Neural cell (in vitro differentiated cells): ENCODE measurements around the gene FAU. TPM values are rescaled to one million over a fixed set of nuclear protein-coding genes. Genes with fewer than 3 reads are reported as not detected.

Experiments used
- H2AFZ ChIP-seq: fragments of 200-600, 300-800 bp; sonication (generic), shearing (Covaris generic); 2 replicates; pipeline ENCODE4 v1.6.0; 2014; ENCODE audit warnings: low read depth, mild to moderate bottlenecking, antibody characterized with exemption, low read length, moderate library complexity
- H3F3A ChIP-seq: fragments of 200-600 bp; shearing (Covaris generic); 2 replicates; pipeline ENCODE4 v1.6.1; 2016; ENCODE audit warnings: mild to moderate bottlenecking, moderate library complexity, mixed read lengths, antibody characterized with exemption, low read length; ENCODE audit not compliant: insufficient read depth, poor library complexity, severe bottlenecking
- H3K27ac ChIP-seq: fragments of 200-600, 300-800 bp; sonication (generic), shearing (Covaris generic); 2 replicates; pipeline ENCODE4 v1.5.1; 2014; ENCODE audit warnings: mild to moderate bottlenecking, low read length, moderate library complexity
- H3K27me3 ChIP-seq: fragments of 300-800, 200-600 bp; sonication (generic), shearing (Covaris generic); 2 replicates; pipeline ENCODE4 v1.6.0; 2014; ENCODE audit warnings: mild to moderate bottlenecking, low read depth, low read length, moderate library complexity; ENCODE audit not compliant: insufficient read depth
- H3K36me3 ChIP-seq: fragments of 300-800, 200-600 bp; sonication (generic), shearing (Covaris generic); 2 replicates; pipeline ENCODE4 v1.5.1; 2014; ENCODE audit warnings: mild to moderate bottlenecking, antibody characterized with exemption, low read length, moderate library complexity; ENCODE audit not compliant: insufficient read depth
- H3K4me2 ChIP-seq: fragments of 300-800, 200-600 bp; sonication (generic), shearing (Covaris generic); 2 replicates; pipeline ENCODE4 v1.6.0; 2014; ENCODE audit warnings: mild to moderate bottlenecking, low read length
- H3K4me3 ChIP-seq: fragments of 300-800, 200-600 bp; sonication (generic), shearing (Covaris generic); 2 replicates; pipeline ENCODE4 v1.5.1; 2014; ENCODE audit warnings: mild to moderate bottlenecking, low read length, moderate library complexity
- H3K79me2 ChIP-seq: fragments of 200-600 bp; shearing (Covaris generic); replicated peaks from 2 replicates; pipeline ENCODE4 v1.6.0; 2014; ENCODE audit warnings: mild to moderate bottlenecking, low read length, moderate library complexity; ENCODE audit not compliant: insufficient read depth
- H3K9ac ChIP-seq: fragments of 300-800, 200-600 bp; sonication (generic), shearing (Covaris generic); 2 replicates; pipeline ENCODE4 v1.6.1; 2016; ENCODE audit warnings: mild to moderate bottlenecking, low read length, mixed read lengths
- H3K9me2 ChIP-seq: fragments of 200-600 bp; shearing (Covaris generic); 2 replicates; pipeline ENCODE4 v1.6.1; 2016; ENCODE audit warnings: mild to moderate bottlenecking, low read length, mixed read lengths; ENCODE audit not compliant: insufficient read depth
- H3K9me3 ChIP-seq: fragments of 200-600, 300-800 bp; sonication (generic), shearing (Covaris generic); 2 replicates; pipeline ENCODE4 v1.6.1; 2016; ENCODE audit warnings: mild to moderate bottlenecking, mixed run types, low read length, moderate library complexity, mixed read lengths
- H4K20me1 ChIP-seq: fragments of 200-600 bp; shearing (Covaris generic); 2 replicates; pipeline ENCODE4 v1.6.1; 2016; ENCODE audit warnings: mild to moderate bottlenecking, mixed run types; ENCODE audit not compliant: insufficient read depth
- CTCF ChIP-seq: fragments of 450-650 bp; IDR thresholded peaks from 2 replicates; pipeline ENCODE4 v1.5.1; 2014; ENCODE audit warnings: antibody characterized with exemption, mild to moderate bottlenecking, moderate library complexity; ENCODE audit not compliant: poor library complexity, severe bottlenecking
- EP300 ChIP-seq: fragments of 450-650 bp; conservative IDR thresholded peaks from 2 replicates; pipeline ENCODE4 v1.6.1; 2014; ENCODE audit warnings: antibody characterized with exemption, mild to moderate bottlenecking, moderate library complexity; ENCODE audit not compliant: poor library complexity, severe bottlenecking
- EZH2 ChIP-seq: fragments of 200-600, 300-800 bp; shearing (Covaris generic), sonication (generic); IDR thresholded peaks from 2 replicates; pipeline ENCODE4 v1.6.1; 2014; ENCODE audit warnings: antibody characterized with exemption, low read length, borderline replicate concordance, mild to moderate bottlenecking; ENCODE audit not compliant: insufficient read depth, poor library complexity, severe bottlenecking
- MXI1 ChIP-seq: fragments of 450-650 bp; conservative IDR thresholded peaks from 2 replicates; pipeline ENCODE4 v1.6.1; 2014; ENCODE audit warnings: antibody characterized with exemption, mild to moderate bottlenecking; ENCODE audit not compliant: poor library complexity, severe bottlenecking
- POLR2AphosphoS5 ChIP-seq: IDR thresholded peaks from 2 replicates; pipeline ENCODE4 v1.6.1; 2012
- RAD21 ChIP-seq: fragments of 450-650 bp; conservative IDR thresholded peaks from 2 replicates; pipeline ENCODE4 v1.6.1; 2014; ENCODE audit warnings: antibody characterized with exemption, mild to moderate bottlenecking, moderate library complexity
- REST ChIP-seq: IDR thresholded peaks from 2 replicates; pipeline ENCODE4 v1.6.1; 2012; ENCODE audit warnings: borderline replicate concordance
- SMC3 ChIP-seq: fragments of 450-650 bp; conservative IDR thresholded peaks from 2 replicates; pipeline ENCODE4 v1.6.1; 2014; ENCODE audit warnings: antibody characterized with exemption, mild to moderate bottlenecking, moderate library complexity; ENCODE audit not compliant: poor library complexity
- TAF1 ChIP-seq: IDR thresholded peaks from 2 replicates; pipeline ENCODE4 v1.6.1; 2012; ENCODE audit warnings: low read depth
- polyA plus RNA-seq: library from polyadenylated mRNA; depleted of rRNA; stranded (reverse); fragments of >200 nt; gene quantifications from 2 replicates; pipeline ENCODE4 v1.2.3, GENCODE V29; 2014

Gene FAU
- polyA plus RNA-seq, 1 donor from 2014 or later = 420 TPM

- H3K4me3 ChIP-seq = no peak overlapping the region
- H3K4me2 ChIP-seq = no peak overlapping the region
- no peak for TF ChIP-seq EZH2
- TF ChIP-seq POLR2AphosphoS5 = no peak
- no peak for TF ChIP-seq RAD21
- TF ChIP-seq TAF1 = no peak
- no peak for TF ChIP-seq MXI1
- TF ChIP-seq EP300 = no peak
- no peak for TF ChIP-seq CTCF
- no peak for TF ChIP-seq SMC3
- no peak for TF ChIP-seq REST
- H3K79me2 ChIP-seq = peaks cover 18% of the 10 kb centered on the region
- H3K27me3 ChIP-seq = no peaks in the 10 kb centered on the region
- no peak overlapping the region for H3K27ac ChIP-seq
- no peak overlapping the region for H2AFZ ChIP-seq
- H3K9me2 ChIP-seq = no peaks in the 10 kb centered on the region
- no peaks in the 10 kb centered on the region for H4K20me1 ChIP-seq
- no peaks in the 10 kb centered on the region for H3F3A ChIP-seq
- H3K36me3 ChIP-seq = no peaks in the 10 kb centered on the region
- no peak overlapping the region for H3K9ac ChIP-seq
- H3K9me3 ChIP-seq = no peaks in the 10 kb centered on the region
Measured at GRCh38 chr11:65126624-65127274, 4.8 kb upstream of the FAU start.

- no peaks in the 10 kb centered on the region for H3F3A ChIP-seq
- no peaks in the 10 kb centered on the region for H3K9me2 ChIP-seq
- no peaks in the 10 kb centered on the region for H3K9me3 ChIP-seq
- no peak overlapping the region for H2AFZ ChIP-seq
- no peaks in the 10 kb centered on the region for H3K27me3 ChIP-seq
- H3K79me2 ChIP-seq = peaks cover 28% of the 10 kb centered on the region
- TF ChIP-seq MXI1 = no peak
- no peak for TF ChIP-seq RAD21
- no peak for TF ChIP-seq CTCF
- no peak for TF ChIP-seq TAF1
- no peak for TF ChIP-seq REST
- TF ChIP-seq EP300 = no peak
- TF ChIP-seq EZH2 = no peak
- TF ChIP-seq POLR2AphosphoS5 = no peak
- TF ChIP-seq SMC3 = no peak
- H3K9ac ChIP-seq = no peak overlapping the region
- H4K20me1 ChIP-seq = no peaks in the 10 kb centered on the region
- no peak overlapping the region for H3K4me2 ChIP-seq
- no peak overlapping the region for H3K27ac ChIP-seq
- no peak overlapping the region for H3K4me3 ChIP-seq
- H3K36me3 ChIP-seq = peaks cover 8% of the 10 kb centered on the region
Measured at GRCh38 chr11:65125197-65126056, 3.5 kb upstream of the FAU start.
